IMR-90 (cell line): ENCODE results near the gene LIMS2.

ENCODE experiments used
- CEBPB ChIP-seq: IDR thresholded peaks from 2 replicates; pipeline ENCODE4 v1.6.1; 2012; ENCODE audit warnings: low read depth, low read length, improper control_type of control experiment
- FOS ChIP-seq: fragments of 150-350 bp; IDR thresholded peaks from 2 replicates; pipeline ENCODE4 v1.6.1; 2016; ENCODE audit warnings: low read depth, low read length
- NFE2L2 ChIP-seq: fragments of 150-350 bp; IDR thresholded peaks from 2 replicates; pipeline ENCODE4 v1.6.1; 2016; ENCODE audit warnings: low read depth, mild to moderate bottlenecking, low read length
- POLR2A ChIP-seq: IDR thresholded peaks from 2 replicates; pipeline ENCODE4 v1.6.1; 2012; ENCODE audit warnings: mild to moderate bottlenecking, low read depth, low read length
- RAD21 ChIP-seq: IDR thresholded peaks from 2 replicates; pipeline ENCODE4 v1.6.1; 2012; ENCODE audit warnings: low read length, improper control_type of control experiment
- SMC3 ChIP-seq: fragments of 150-350 bp; IDR thresholded peaks from 2 replicates; pipeline ENCODE4 v1.6.1; 2016; ENCODE audit warnings: low read depth, mild to moderate bottlenecking, antibody characterized with exemption, low read length, moderate library complexity
- TF ChIP-seq, protein P1 (sequence below): conservative IDR thresholded peaks from 2 replicates; pipeline ENCODE4 v1.5.1; 2012; ENCODE audit warnings: mild to moderate bottlenecking, low read depth, low read length, improper control_type of control experiment

DNA sequence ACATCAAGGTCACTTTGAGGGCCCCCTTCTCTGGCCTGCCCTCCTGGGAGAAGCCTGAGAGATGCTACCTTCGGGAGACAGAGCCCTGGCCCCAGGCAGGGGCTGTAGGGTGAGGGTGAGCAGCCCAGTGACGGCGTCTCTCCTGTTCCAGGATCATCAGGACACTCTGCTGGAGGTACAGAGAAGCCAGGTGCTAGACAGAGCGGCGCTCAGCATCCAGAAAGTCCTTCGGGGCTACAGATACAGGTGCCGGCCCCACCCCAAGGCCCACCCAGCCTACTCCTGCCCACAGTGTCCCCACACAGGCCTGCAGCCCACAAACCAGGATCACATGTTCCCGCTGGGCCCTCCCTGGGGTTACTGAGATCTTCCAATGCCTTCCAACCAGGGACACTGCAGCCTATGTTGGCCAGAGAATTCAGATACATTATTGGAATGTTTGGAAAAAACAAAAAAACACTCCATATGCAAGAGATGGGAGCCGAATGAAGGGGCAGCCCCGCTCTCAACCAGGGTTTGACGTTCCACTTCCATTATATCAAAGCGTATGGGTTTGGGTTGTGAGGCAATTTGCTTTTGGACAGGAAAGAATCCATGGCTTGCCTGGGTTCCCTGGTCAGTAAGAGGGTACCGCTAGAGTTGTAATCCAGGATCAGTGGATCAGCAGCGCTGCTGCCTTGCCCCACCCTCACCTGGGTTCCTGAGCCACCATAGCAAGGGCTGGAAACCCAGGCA lies 78.9 kb downstream of the LIMS2 start:
- TF ChIP-seq, protein P1, sequence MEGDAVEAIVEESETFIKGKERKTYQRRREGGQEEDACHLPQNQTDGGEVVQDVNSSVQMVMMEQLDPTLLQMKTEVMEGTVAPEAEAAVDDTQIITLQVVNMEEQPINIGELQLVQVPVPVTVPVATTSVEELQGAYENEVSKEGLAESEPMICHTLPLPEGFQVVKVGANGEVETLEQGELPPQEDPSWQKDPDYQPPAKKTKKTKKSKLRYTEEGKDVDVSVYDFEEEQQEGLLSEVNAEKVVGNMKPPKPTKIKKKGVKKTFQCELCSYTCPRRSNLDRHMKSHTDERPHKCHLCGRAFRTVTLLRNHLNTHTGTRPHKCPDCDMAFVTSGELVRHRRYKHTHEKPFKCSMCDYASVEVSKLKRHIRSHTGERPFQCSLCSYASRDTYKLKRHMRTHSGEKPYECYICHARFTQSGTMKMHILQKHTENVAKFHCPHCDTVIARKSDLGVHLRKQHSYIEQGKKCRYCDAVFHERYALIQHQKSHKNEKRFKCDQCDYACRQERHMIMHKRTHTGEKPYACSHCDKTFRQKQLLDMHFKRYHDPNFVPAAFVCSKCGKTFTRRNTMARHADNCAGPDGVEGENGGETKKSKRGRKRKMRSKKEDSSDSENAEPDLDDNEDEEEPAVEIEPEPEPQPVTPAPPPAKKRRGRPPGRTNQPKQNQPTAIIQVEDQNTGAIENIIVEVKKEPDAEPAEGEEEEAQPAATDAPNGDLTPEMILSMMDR: no peak
- no peak for TF ChIP-seq RAD21
- no peak for TF ChIP-seq NFE2L2
- TF ChIP-seq CEBPB: no peak
- TF ChIP-seq SMC3: no peak
- TF ChIP-seq FOS: no peak
- TF ChIP-seq POLR2A: no peak
